ENCODE data around the gene TFIP11. TPM values are rescaled to one million over a fixed set of nuclear protein-coding genes. Genes with fewer than 3 reads are reported as not detected.

The TFIP11 gene
- total RNA-seq, 1 experiment from 2014 or later, result 29.8 TPM

DNA sequence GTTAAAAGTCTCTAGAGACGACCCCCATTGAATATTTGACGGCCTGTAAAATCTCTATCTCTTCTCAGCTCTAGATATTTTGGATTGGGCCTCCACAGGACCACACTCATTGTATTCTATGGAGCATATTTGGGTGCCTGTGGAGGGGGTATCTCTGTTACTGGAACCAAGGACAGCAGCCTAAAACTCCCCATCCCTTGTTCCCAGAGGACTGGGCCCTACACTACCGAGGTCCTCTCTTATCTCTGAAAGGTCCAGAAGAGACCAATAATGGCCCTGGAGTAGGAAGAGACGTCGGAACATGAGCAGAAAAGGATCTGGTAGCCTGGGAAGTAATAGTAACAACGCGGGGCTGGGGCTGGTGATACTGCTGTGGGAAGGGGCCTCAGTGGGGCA is 29.2 kb downstream of the TFIP11 start:
- ATAC-seq (no peak), DNase-seq (ENCODE audit: low read depth, low spot score) (no peak)
- intact Hi-C loops (cut with micrococcal nuclease; ENCODE audit: unreplicated experiment) (no loop called here), in situ Hi-C loops (cut with HindIII; ENCODE audit: low pct_unique_long_range_greater_than_20kb, low sequenced_read_pairs) (no loop called here)
- Histone ChIP-seq H3K4me3 (ENCODE audit: low read depth in 2 of 2, low read length in 2 of 2) (peak overlapping the region; percentile 89 to 95), H3K4me1 (ENCODE audit: control insufficient read depth, insufficient read depth, low read length) (peaks cover 31% of the 10 kb centered on the region), H3K36me3 (ENCODE audit: control insufficient read depth, insufficient read depth, low read length) (peaks cover 4% of the 10 kb centered on the region), H3K27ac (ENCODE audit: low read length) (peak overlapping the region; percentile 87), H3K9me3 (ENCODE audit: control insufficient read depth, insufficient read depth, low read depth, low read length) (no peaks in the 10 kb centered on the region), H3K27me3 (ENCODE audit: control insufficient read depth, insufficient read depth, low read length) (no peaks in the 10 kb centered on the region)
- ChIA-PET CTCF (no interaction called here), POLR2A (interaction anchor here (0.5 to 0.7 kb wide), 4 partner anchors 10 to 128 kb away, joined by 3 to 7 read pairs (median 4); no protein-coding TSS in a partner anchor)
- TF ChIP-seq, protein P1, sequence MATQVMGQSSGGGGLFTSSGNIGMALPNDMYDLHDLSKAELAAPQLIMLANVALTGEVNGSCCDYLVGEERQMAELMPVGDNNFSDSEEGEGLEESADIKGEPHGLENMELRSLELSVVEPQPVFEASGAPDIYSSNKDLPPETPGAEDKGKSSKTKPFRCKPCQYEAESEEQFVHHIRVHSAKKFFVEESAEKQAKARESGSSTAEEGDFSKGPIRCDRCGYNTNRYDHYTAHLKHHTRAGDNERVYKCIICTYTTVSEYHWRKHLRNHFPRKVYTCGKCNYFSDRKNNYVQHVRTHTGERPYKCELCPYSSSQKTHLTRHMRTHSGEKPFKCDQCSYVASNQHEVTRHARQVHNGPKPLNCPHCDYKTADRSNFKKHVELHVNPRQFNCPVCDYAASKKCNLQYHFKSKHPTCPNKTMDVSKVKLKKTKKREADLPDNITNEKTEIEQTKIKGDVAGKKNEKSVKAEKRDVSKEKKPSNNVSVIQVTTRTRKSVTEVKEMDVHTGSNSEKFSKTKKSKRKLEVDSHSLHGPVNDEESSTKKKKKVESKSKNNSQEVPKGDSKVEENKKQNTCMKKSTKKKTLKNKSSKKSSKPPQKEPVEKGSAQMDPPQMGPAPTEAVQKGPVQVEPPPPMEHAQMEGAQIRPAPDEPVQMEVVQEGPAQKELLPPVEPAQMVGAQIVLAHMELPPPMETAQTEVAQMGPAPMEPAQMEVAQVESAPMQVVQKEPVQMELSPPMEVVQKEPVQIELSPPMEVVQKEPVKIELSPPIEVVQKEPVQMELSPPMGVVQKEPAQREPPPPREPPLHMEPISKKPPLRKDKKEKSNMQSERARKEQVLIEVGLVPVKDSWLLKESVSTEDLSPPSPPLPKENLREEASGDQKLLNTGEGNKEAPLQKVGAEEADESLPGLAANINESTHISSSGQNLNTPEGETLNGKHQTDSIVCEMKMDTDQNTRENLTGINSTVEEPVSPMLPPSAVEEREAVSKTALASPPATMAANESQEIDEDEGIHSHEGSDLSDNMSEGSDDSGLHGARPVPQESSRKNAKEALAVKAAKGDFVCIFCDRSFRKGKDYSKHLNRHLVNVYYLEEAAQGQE (IDR thresholded peaks at IDR 0.05; ENCODE audit: insufficient read depth in 1 of 2, low read depth in 2 of 2, low read length in 1 of 2), result no peak
- TF ChIP-seq POLR2AphosphoS5 (IDR thresholded peaks at IDR 0.05; ENCODE audit: low read depth, low read length) (no peak), TCF7L2 (IDR thresholded peaks at IDR 0.05; ENCODE audit: low read depth, low read length) (no peak), SIN3A (IDR thresholded peaks at IDR 0.05; ENCODE audit: borderline replicate concordance, insufficient read depth, low read depth, low read length) (no peak)
- TF ChIP-seq, protein P2, sequence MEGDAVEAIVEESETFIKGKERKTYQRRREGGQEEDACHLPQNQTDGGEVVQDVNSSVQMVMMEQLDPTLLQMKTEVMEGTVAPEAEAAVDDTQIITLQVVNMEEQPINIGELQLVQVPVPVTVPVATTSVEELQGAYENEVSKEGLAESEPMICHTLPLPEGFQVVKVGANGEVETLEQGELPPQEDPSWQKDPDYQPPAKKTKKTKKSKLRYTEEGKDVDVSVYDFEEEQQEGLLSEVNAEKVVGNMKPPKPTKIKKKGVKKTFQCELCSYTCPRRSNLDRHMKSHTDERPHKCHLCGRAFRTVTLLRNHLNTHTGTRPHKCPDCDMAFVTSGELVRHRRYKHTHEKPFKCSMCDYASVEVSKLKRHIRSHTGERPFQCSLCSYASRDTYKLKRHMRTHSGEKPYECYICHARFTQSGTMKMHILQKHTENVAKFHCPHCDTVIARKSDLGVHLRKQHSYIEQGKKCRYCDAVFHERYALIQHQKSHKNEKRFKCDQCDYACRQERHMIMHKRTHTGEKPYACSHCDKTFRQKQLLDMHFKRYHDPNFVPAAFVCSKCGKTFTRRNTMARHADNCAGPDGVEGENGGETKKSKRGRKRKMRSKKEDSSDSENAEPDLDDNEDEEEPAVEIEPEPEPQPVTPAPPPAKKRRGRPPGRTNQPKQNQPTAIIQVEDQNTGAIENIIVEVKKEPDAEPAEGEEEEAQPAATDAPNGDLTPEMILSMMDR (IDR thresholded peaks at IDR 0.05), result no peak
- no TSS peak for BruUV-seq (replicated peaks)

DNA sequence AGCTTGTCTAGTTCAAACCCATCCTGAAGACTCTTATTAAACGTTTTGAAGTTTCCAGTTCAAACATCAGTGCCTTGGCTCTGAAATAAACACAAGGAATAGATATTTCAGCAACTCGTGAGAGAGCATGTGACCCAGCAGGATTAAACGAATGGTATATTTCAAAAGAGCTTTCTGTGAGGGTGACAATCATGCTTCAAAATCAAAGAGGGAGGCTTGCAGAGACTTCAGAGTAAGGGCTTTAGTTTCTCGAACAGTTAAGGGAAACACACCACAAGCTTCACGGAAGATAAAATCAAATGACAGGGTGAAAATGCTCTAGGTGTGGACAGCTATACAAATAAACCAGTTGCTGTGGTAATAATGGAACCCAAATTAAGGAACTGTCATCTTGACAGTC is 30.1 kb downstream of the TFIP11 start:
- no peaks in the 10 kb centered on the region for H3K9me3 ChIP-seq (ENCODE audit: control insufficient read depth, insufficient read depth, low read depth, low read length)
- H3K4me3 ChIP-seq (ENCODE audit: low read depth in 2 of 2, low read length in 2 of 2), result no peak overlapping the region
- H3K27ac ChIP-seq (ENCODE audit: low read length), result peak overlapping the region; percentile 36; the same call in 1 of the 2 replicates
- H3K4me1 ChIP-seq (ENCODE audit: control insufficient read depth, insufficient read depth, low read length), result peaks cover 31% of the 10 kb centered on the region
- CTCF ChIA-PET, result no interaction called here
- TF ChIP-seq, protein P2 (IDR thresholded peaks at IDR 0.05), result no peak
- no peaks in the 10 kb centered on the region; the same call in 1 of the 2 replicates for H3K36me3 ChIP-seq (ENCODE audit: control insufficient read depth, insufficient read depth, low read length)
- BruUV-seq (replicated peaks), result no TSS peak
- no peaks in the 10 kb centered on the region for H3K27me3 ChIP-seq (ENCODE audit: control insufficient read depth, insufficient read depth, low read length)
- in situ Hi-C loops (cut with HindIII; ENCODE audit: low pct_unique_long_range_greater_than_20kb, low sequenced_read_pairs), result no loop called here
- no peak for ATAC-seq
- intact Hi-C loops (cut with micrococcal nuclease; ENCODE audit: unreplicated experiment), result no loop called here
- POLR2A ChIA-PET, result no interaction called here
- no peak for DNase-seq (ENCODE audit: low read depth, low spot score)
